HL-60 (cell line): ENCODE results near the gene HLTF.

Source experiments
- CTCF ChIP-seq: IDR thresholded peaks from one replicate; pipeline ENCODE4 v1.5.1; 2011; ENCODE audit warnings: low read length, control low read depth, inconsistent platforms; ENCODE audit not compliant: insufficient read depth
- GABPA ChIP-seq: IDR thresholded peaks from 2 replicates; pipeline ENCODE4 v1.6.1; 2012; ENCODE audit warnings: low read depth
- POLR2AphosphoS5 ChIP-seq: IDR thresholded peaks from 2 replicates; pipeline ENCODE4 v1.6.1; 2012; ENCODE audit warnings: low read depth
- REST ChIP-seq: IDR thresholded peaks from 2 replicates; pipeline ENCODE4 v1.6.1; 2012; ENCODE audit warnings: low read depth; ENCODE audit not compliant: insufficient replicate concordance
- SPI1 ChIP-seq: IDR thresholded peaks from 2 replicates; pipeline ENCODE4 v1.6.1; 2012; ENCODE audit warnings: low read depth, mild to moderate bottlenecking, borderline replicate concordance

- TF ChIP-seq CTCF (no peak), GABPA (no peak), REST (no peak), POLR2AphosphoS5 (no peak; the same call in 1 of the 2 replicates), SPI1 (no peak; the same call in 1 of the 2 replicates)
These were observed 86.1 kb downstream of the HLTF start for GRCh38 chr3:149000206-149000745.
